Measurements from ENCODE around the gene GAN. TPM values are rescaled to one million over a fixed set of nuclear protein-coding genes. Genes with fewer than 3 reads are reported as not detected.
"Not testable (repeated sequence)": the region's sequence is repeated elsewhere in the genome, so short reads cannot be mapped to it uniquely, and the experiment has no call there.

Gene GAN
- total and polyA plus RNA-seq, 5 experiments from 2014 or later: 2.1 to 12.0 (median 2.5) TPM

DNA sequence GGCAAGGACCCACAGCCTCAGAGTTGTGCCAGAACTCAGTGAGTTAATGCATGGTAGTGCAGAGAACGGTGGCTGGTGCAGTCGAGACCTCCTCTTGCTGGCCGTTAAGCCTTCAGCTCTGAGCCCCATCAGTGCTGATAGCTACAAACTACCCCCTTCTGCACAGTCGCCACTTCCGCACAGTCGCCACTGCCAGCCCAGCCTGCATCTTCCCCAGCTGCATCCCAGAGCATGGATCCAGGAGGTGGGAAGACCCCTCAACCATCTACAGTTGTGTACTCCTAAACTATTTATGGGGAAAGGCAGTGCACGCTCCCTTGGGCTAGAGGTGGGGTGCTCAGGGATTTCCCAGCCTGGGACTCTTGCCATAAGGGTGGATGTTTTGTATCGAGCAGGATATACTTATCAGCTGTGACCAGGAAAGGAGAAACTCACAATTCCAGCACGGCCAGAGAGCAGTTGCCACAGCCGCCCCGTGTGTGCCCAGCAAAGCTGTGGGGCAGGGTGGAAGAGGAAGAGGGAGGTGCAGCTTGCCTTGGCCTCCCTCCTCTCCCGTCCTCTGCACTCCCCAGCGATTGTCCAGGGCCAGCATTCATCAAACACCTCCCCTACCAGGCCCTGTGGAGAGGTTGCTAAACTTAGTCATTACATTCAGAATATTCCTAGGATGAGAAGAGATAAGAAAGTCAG is 80.3 kb downstream of the GAN start:
- POLR2A ChIA-PET: no interaction called here

DNA sequence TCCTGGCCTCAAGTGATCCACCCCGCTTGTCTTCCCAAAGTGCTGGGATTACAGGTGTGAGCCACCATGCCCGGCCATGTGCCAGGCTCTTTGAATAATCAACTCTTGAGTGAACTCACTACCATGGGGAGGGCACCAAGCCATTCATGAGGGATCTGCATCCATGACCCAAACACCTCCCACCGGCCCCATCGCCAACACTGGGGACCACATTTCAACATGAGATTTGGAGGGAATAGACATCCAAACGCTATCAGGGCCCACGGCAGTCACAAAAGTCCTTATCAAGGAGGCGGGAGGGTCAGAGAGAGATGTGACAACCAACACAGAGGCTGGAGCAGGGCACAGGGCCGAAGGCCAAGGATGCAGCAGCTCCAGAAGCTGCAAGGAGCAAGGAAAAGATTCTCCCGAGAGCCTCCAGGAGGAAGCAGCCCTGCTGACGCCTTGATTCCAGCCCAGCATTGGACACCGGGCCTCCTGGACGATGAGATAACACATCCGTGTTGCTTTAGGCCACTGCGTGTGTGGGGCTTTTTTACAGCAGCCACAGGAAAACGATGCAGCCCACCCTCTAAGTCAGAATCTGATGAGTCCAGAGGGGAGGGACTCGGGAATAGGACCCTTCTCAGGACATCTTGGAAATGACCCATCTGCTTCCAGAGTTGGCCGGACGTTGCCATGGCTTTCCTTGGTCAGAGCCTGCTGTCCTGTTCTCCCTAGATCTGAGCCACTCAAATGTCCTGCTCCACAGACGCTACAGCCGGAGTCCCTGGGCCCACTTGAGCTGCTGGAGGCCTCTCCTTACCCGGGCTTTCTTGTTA is 82.5 kb downstream of the GAN start:
- H3K9me3 Mint-ChIP-seq: peaks cover 0 to 2% (median 0%) of the 10 kb centered on the region in 9 donors
- no peak overlapping the region for H3K27ac Mint-ChIP-seq
- no peaks in the 10 kb centered on the region for H3K4me1 Mint-ChIP-seq
- peaks cover 0 to 4% (median 0%) of the 10 kb centered on the region in 3 donors for H3K36me3 Mint-ChIP-seq
- H3K27me3 Mint-ChIP-seq: no peaks in the 10 kb centered on the region
- ATAC-seq: no peak
- H3K4me3 Mint-ChIP-seq: no peak overlapping the region
- DNase-seq: no peak
- POLR2A ChIA-PET: no interaction called here

More for the DNA sequence above, 80.3 kb downstream of the GAN start:
- H3K4me3 Mint-ChIP-seq: no peak overlapping the region
- ATAC-seq: no peak
- H3K27me3 Mint-ChIP-seq: no peaks in the 10 kb centered on the region
- no peak for DNase-seq
- H3K9me3 Mint-ChIP-seq: peaks cover 0 to 2% (median 0%) of the 10 kb centered on the region in 9 donors
- peaks cover 0 to 12% (median 4%) of the 10 kb centered on the region in 3 donors for H3K36me3 Mint-ChIP-seq
- no peaks in the 10 kb centered on the region for H3K4me1 Mint-ChIP-seq
- no peak overlapping the region for H3K27ac Mint-ChIP-seq

DNA sequence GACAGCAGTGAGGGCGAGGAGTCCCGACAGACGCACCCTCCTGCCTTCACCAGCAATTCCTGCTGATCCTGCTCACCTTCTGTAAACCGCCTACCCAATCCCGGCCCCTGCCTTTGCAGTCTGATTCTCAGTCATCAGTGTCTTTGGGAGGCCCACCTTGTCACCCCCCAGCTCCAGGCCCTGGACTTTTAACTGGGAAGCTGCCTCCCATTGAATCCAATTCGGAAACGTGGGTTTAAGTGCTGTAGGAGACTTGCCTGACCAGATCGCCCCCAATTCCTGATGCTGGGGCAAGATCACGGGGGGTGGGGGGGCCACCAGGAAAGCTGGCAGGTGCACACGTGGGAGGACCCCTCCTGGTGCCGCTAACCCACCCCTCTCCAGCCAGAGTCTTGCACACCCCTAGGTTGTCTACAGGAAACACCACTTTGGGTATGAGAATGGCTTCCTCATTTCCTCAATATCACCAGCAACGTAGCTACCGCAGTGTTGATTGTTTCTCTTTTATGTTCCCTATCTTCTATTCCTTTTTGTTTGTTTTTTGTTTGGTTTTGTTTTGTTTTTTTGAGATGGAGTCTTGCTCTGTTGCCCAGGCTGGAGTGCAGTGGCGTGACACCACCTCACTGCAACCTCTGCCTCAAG is 83.2 kb downstream of the GAN start:
- ATAC-seq: no peak
- DNase-seq: no peak
- Mint-ChIP-seq H3K27me3 (no peaks in the 10 kb centered on the region), H3K27ac (peak overlapping the region in 1 of 10 donors; percentile 43), H3K9me3 (peaks cover 0 to 2% (median 0%) of the 10 kb centered on the region in 9 donors), H3K4me3 (no peak overlapping the region), H3K4me1 (no peaks in the 10 kb centered on the region), H3K36me3 (peaks cover 0 to 1% (median 0%) of the 10 kb centered on the region in 3 donors)
- POLR2A ChIA-PET: no interaction called here

DNA sequence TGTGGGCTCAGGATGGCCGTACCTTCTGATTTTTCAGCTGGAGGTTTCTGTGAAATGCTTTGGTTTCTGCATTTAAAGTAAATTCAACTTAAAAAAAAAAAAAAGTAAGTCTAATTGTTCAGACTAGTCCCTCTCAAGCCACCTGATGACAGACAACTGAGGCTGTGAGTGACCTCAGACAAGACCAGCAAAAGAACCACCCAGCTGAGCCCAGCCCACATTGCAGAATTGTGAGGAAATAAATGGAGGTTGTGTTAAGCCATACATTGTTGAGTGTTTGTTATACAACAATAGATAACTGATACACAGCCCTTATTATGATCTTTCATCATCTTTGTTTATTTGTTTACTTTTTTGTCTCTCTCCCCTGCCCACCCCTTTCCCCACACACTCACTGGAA is 85.1 kb downstream of the GAN start:
- no peak for ATAC-seq
- Mint-ChIP-seq H3K36me3 (no peaks in the 10 kb centered on the region), H3K4me1 (peaks cover 0 to 3% (median 2%) of the 10 kb centered on the region in 4 donors), H3K4me3 (no peak overlapping the region), H3K27ac (no peak overlapping the region), H3K27me3 (no peaks in the 10 kb centered on the region), H3K9me3 (peaks cover 0 to 2% (median 0%) of the 10 kb centered on the region in 9 donors)
- POLR2A ChIA-PET: interaction anchor here (0.7 kb wide), 1 partner anchor 335 kb away, joined by 3 read pairs; no protein-coding TSS in a partner anchor
- DNase-seq: no peak

DNA sequence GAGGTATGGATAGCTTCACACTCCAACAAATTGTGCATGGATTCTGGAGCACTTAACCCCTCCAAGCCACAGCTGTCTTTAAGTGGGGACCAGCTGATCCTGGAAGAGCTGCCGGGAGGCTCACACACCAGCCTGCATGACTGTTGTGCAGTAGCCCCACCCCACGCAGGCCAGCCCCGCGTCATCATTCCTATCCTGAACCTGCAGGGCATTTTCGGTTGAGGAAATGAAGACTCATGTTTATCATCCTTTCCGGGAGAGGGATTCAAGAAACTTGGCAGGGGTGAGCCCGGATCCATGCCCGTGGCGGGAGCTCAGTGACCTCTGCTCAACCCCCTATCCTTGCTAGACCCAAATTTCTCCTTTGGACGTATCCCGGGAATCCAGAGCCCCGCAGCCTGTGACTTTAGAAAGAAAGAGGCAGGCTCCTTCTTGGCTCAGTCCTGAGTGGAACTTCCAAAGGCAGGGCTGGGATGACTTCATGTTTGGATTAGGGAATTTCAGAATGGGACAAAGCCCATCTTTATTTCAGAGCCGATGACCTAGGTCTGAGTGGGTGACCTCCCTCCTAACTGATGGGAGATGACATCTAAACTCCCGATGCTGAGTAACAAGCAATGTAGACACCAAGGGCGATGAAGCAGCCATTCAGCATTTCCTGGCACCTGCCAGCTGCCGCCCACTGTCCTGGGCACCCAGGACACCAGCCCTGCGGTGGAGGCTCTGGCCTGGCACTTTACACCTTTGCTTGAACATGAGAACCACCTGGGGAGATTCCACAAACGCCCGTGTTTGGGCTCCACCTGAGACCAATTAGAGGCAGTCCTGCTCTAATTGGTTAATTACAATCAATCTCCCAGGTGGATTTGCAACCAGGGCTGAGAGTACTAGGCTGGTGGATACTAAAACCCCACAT is 86.5 kb downstream of the GAN start:
- POLR2A ChIA-PET: no interaction called here
- no peak for DNase-seq
- H3K36me3 Mint-ChIP-seq: no peaks in the 10 kb centered on the region
- H3K27me3 Mint-ChIP-seq: no peaks in the 10 kb centered on the region
- no peak for ATAC-seq
- peaks cover 0 to 3% (median 2%) of the 10 kb centered on the region in 4 donors for H3K4me1 Mint-ChIP-seq
- no peak overlapping the region for H3K4me3 Mint-ChIP-seq
- H3K9me3 Mint-ChIP-seq: peaks cover 0 to 2% (median 0%) of the 10 kb centered on the region in 9 donors
- no peak overlapping the region for H3K27ac Mint-ChIP-seq

DNA sequence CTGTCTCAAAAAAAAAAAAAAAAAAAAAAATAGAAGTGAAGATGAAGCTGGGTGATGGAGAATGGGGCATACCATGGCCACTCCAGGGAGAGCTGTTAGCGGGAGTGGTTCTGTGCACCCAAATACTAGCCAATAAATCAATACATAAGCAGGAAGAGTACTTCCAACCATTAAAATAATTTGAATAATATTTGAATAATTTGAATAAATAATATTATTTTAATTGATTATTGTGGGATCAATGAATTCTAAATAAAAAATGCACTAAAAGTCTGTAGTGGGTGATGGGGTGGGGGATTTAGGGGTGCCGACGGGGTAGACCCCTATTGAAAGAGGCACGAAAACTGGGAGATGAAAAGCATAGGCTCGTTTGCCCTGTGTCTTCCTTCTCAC is 88.4 kb downstream of the GAN start:
- Mint-ChIP-seq H3K36me3 (no peaks in the 10 kb centered on the region), H3K4me3 (peak overlapping the region in 4 of 10 donors; percentile 18 to 38 (median 26)), H3K27me3 (no peaks in the 10 kb centered on the region), H3K4me1 (peaks cover 0 to 3% (median 2%) of the 10 kb centered on the region in 4 donors), H3K27ac (peak overlapping the region in 2 of 10 donors; percentile 43 to 75), H3K9me3 (peaks cover 0 to 2% (median 0%) of the 10 kb centered on the region in 9 donors)
- POLR2A ChIA-PET: interaction anchor here (1.7 kb wide), 1 partner anchor 67 kb away, joined by 6 read pairs; no protein-coding TSS in a partner anchor
- DNase-seq (no peak), ATAC-seq (no peak)

DNA sequence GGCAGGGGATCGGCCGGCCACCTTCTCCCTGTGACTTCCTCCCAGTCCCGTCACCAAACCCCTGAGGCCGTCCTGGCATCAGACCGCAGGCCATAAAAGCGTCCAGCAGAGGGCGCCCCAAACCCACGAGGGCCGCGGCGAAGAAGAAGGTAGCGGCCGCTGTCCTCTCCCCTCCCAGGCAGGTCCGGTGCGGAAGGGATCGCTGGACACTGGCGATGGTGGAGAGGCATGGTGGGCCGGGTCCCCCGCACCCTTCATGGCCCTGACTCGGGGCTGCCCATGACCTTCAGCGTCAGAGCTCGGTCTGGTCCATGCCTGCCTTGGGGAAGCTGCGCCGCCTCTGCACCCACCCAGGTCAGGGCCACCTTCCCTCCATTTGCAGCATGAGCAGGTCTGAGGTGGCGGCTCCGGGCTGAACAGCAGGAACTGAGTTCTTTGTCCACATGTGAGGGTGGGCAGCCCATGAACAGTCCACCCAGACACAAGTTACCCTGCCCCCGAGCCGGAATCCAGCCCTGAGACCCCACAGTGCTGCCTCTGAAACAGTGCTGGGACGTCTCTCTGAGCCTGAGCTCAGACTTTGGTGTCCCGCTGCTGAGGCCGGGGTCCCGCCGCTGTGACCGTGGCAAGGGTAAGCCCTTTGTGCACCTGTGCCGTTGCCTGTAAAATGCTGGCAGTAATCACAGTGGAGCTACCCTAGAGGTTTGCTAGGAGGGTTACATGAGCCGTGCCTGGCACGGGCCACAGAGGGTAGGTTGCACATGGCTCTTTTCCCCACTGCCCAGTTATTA is 89.0 kb downstream of the GAN start:
- H3K27ac Mint-ChIP-seq: peak overlapping the region in 2 of 10 donors; percentile 43 to 75
- H3K9me3 Mint-ChIP-seq: peaks cover 0 to 2% (median 0%) of the 10 kb centered on the region in 9 donors
- no peaks in the 10 kb centered on the region for H3K36me3 Mint-ChIP-seq
- peaks cover 0 to 3% (median 2%) of the 10 kb centered on the region in 4 donors for H3K4me1 Mint-ChIP-seq
- POLR2A ChIA-PET: interaction anchor here (0.6 to 1.7 kb wide), 4 partner anchors 41 to 231 kb away, joined by 3 to 6 read pairs (median 4); no protein-coding TSS in a partner anchor
- DNase-seq: peak; percentile 54 to 85 (median 73)
- H3K4me3 Mint-ChIP-seq: peak overlapping the region in 6 of 10 donors; percentile 10 to 38 (median 22)
- ATAC-seq: peak; percentile 84 to 97
- H3K27me3 Mint-ChIP-seq: no peaks in the 10 kb centered on the region

DNA sequence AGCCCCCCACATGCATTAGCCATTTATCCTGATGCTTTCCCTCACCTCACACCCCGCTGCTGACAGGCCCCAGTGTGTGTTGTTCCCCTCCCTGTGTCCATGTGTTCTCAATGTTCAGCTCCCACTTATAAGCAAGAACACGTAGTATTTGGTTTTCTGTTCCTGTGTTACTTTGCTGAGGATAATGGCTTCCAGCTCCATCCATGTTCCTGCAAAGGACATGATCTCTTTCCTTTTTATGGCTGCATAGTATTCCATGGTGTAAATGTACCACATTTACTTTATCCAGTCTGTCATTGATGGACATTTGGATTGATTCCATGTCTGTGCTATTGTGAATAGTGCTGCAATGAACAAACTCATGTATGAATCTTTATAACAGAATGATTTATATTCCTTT is 90.2 kb downstream of the GAN start:
- not testable (repeated sequence) for DNase-seq, H3K27ac Mint-ChIP-seq, H3K27me3 Mint-ChIP-seq, H3K4me1 Mint-ChIP-seq, H3K9me3 Mint-ChIP-seq, ATAC-seq, H3K36me3 Mint-ChIP-seq
- POLR2A ChIA-PET: interaction anchor here (0.6 to 1.3 kb wide), 2 partner anchors 60 to 568 kb away, joined by 3 read pairs; no protein-coding TSS in a partner anchor
- peak overlapping the region in 1 of 10 donors; percentile 15 for H3K4me3 Mint-ChIP-seq

DNA sequence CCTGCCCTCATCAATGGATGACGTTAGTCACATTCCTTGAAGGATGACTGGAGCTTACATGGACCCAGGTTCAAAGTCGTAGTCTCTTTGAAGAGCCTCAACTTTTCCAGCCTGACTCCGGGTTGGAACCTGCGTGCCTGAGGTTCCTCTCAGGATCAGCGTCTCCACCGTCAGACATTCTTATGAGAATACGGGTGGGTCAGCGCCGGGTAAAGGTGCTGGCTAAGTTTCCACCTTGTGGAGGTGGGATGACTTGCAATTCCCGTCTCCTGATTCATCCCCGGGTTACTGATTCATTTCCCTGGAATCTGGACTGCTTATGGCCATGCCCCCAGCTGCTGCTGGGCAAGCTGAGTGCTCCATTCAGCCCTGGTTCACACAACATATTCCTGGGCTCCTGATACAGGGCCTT is 90.9 kb downstream of the GAN start:
- H3K27ac Mint-ChIP-seq: no peak overlapping the region
- H3K36me3 Mint-ChIP-seq: no peaks in the 10 kb centered on the region
- ATAC-seq: no peak
- POLR2A ChIA-PET: interaction anchor here (1.2 to 1.3 kb wide), 2 partner anchors 59 to 288 kb away, joined by 3 read pairs; no protein-coding TSS in a partner anchor
- no peaks in the 10 kb centered on the region for H3K9me3 Mint-ChIP-seq
- H3K4me1 Mint-ChIP-seq: peaks cover 0 to 3% (median 2%) of the 10 kb centered on the region in 4 donors
- H3K4me3 Mint-ChIP-seq: no peak overlapping the region
- H3K27me3 Mint-ChIP-seq: no peaks in the 10 kb centered on the region
- no peak for DNase-seq

DNA sequence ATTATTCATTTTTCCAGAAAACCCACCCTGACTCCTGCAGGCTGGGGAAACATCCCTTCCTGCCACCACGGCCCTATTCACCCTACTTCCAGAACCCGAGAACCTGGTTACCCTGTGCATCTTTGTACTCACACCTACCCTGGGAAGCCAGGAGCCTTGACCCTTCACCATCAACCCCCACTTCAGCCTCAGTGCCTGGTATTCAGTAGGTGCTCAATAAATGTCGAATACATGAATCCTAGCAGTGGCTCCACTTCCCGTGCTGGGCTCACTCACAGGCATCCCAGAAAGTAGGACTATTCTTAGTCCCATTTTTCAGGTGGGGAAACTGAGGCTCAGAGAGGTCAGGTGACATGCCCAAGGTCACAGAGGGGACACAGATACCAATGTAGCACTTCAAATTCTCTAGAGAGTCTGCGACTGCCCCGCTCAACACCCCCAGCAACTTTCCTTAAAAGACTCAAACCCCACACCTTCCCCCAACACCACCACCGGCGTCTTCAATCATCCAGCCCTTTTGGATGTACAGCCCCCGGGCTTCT is 93.7 kb downstream of the GAN start:
- H3K27ac Mint-ChIP-seq: peak overlapping the region in 3 of 10 donors; percentile 43 to 81 (median 65)
- ATAC-seq (no peak), DNase-seq (no peak)
- no peaks in the 10 kb centered on the region for H3K27me3 Mint-ChIP-seq
- H3K9me3 Mint-ChIP-seq: no peaks in the 10 kb centered on the region
- POLR2A ChIA-PET: no interaction called here
- peaks cover 0 to 2% (median under 1%) of the 10 kb centered on the region in 4 donors for H3K4me1 Mint-ChIP-seq
- H3K36me3 Mint-ChIP-seq: no peaks in the 10 kb centered on the region
- no peak overlapping the region for H3K4me3 Mint-ChIP-seq

DNA sequence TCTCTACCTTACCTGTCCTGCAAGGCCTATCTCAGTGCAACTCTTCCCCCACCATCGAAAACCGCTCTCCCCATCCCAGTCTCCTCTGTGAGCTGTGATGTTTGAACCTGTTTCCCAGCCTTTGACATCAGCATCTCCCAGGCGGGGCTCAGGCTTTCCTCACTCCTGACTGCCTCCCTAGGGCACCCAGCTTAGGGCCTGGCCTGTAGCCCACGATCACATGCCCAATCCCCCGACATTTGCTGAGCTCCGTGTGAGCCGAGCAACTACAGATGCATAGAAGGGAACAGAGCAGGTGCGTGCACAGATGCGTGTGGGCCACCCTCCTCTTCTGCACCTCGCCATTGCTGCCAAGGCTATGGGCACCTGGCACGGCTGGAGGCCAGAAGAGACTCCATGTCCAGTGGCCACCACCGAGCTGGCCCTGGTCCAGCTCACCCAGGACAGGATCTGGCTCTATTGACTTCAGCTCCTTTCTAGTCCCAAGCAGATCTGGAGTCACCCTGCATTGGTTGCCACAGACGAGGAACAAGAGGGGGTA is 94.3 kb downstream of the GAN start:
- no peaks in the 10 kb centered on the region for H3K36me3 Mint-ChIP-seq
- no peaks in the 10 kb centered on the region for H3K27me3 Mint-ChIP-seq
- H3K9me3 Mint-ChIP-seq: no peaks in the 10 kb centered on the region
- POLR2A ChIA-PET: no interaction called here
- H3K4me3 Mint-ChIP-seq: peak overlapping the region in 1 of 10 donors; percentile 45
- peak overlapping the region in 2 of 10 donors; percentile 65 to 81 for H3K27ac Mint-ChIP-seq
- no peak for ATAC-seq
- no peak for DNase-seq
- peaks cover 0 to 2% (median 0%) of the 10 kb centered on the region in 4 donors for H3K4me1 Mint-ChIP-seq

Data from naive thymus-derived CD8-positive, alpha-beta T cell (primary cell).